ENCODE data around the gene ZMYND8.
A peak's percentile ranks its signal among the peaks of the same experiment; 100 is the strongest.
"Not testable (repeated sequence)": the region's sequence is repeated elsewhere in the genome, so short reads cannot be mapped to it uniquely, and the experiment has no call there.

Gene ZMYND8

GRCh38 chr20:47289096-47289495 is 67.4 kb downstream of the ZMYND8 start:
- no peak for TF ChIP-seq CTCF (IDR thresholded peaks at IDR 0.05)
- no peak overlapping the region for H3K4me3 ChIP-seq
- H3K36me3 ChIP-seq = peaks cover 25 to 78% (median 58%) of the 10 kb centered on the region in 3 donors
- intact Hi-C loops (cut with DNase I; ENCODE audit: low total_unique reads) = no loop called here
- no peaks in the 10 kb centered on the region for H3K9me3 ChIP-seq
- H3K27ac ChIP-seq = no peak overlapping the region
- no peak for DNase-seq
- H3K27me3 ChIP-seq = no peaks in the 10 kb centered on the region
- H3K4me1 ChIP-seq = no peaks in the 10 kb centered on the region

- intact Hi-C loops (cut with DNase I; ENCODE audit: low total_unique reads); DNase-seq; H3K9me3 ChIP-seq; H3K4me3 ChIP-seq; H3K27me3 ChIP-seq; H3K4me1 ChIP-seq; H3K27ac ChIP-seq: not testable (repeated sequence)
- peaks cover 30 to 84% (median 57%) of the 10 kb centered on the region in 3 donors for H3K36me3 ChIP-seq
Observed at GRCh38 chr20:47288530-47288929, 68.0 kb downstream of the ZMYND8 start.

GRCh38 chr20:47287609-47288144 is 68.8 kb downstream of the ZMYND8 start:
- intact Hi-C loops (cut with DNase I; ENCODE audit: low total_unique reads) = no loop called here
- Histone ChIP-seq H3K4me1 (no peaks in the 10 kb centered on the region), H3K36me3 (peaks cover 37 to 85% (median 56%) of the 10 kb centered on the region in 3 donors), H3K27ac (no peak overlapping the region), H3K27me3 (no peaks in the 10 kb centered on the region), H3K4me3 (no peak overlapping the region), H3K9me3 (no peaks in the 10 kb centered on the region)
- no peak for TF ChIP-seq CTCF (IDR thresholded peaks at IDR 0.05)
- no peak for DNase-seq

GRCh38 chr20:47286681-47287080 is 69.8 kb downstream of the ZMYND8 start:
- no peaks in the 10 kb centered on the region for H3K27me3 ChIP-seq
- intact Hi-C loops (cut with DNase I; ENCODE audit: low total_unique reads) = no loop called here
- H3K9me3 ChIP-seq = no peaks in the 10 kb centered on the region
- no peak for DNase-seq
- no peak for TF ChIP-seq CTCF (IDR thresholded peaks at IDR 0.05)
- peaks cover 43 to 88% (median 57%) of the 10 kb centered on the region in 3 donors for H3K36me3 ChIP-seq
- no peaks in the 10 kb centered on the region for H3K4me1 ChIP-seq
- no peak overlapping the region for H3K27ac ChIP-seq
- H3K4me3 ChIP-seq = no peak overlapping the region

- Histone ChIP-seq H3K27ac (no peak overlapping the region), H3K36me3 (peaks cover 31 to 95% (median 63%) of the 10 kb centered on the region in 3 donors), H3K4me1 (no peaks in the 10 kb centered on the region), H3K4me3 (no peak overlapping the region), H3K27me3 (no peaks in the 10 kb centered on the region), H3K9me3 (no peaks in the 10 kb centered on the region)
- no peak for TF ChIP-seq CTCF (IDR thresholded peaks at IDR 0.05)
- intact Hi-C loops (cut with DNase I; ENCODE audit: low total_unique reads) = no loop called here
- no peak for DNase-seq
Observed at GRCh38 chr20:47285189-47285588, 71.3 kb downstream of the ZMYND8 start.

- H3K4me3 ChIP-seq = no peak overlapping the region
- no peaks in the 10 kb centered on the region for H3K27me3 ChIP-seq
- H3K9me3 ChIP-seq = no peaks in the 10 kb centered on the region
- intact Hi-C loops (cut with DNase I; ENCODE audit: low total_unique reads) = no loop called here
- no peak for TF ChIP-seq CTCF (IDR thresholded peaks at IDR 0.05)
- no peak overlapping the region for H3K27ac ChIP-seq
- H3K4me1 ChIP-seq = peaks cover 0 to under 1% (median 0%) of the 10 kb centered on the region in 4 donors
- peaks cover 31 to 94% (median 62%) of the 10 kb centered on the region in 3 donors for H3K36me3 ChIP-seq
- peak in 1 of 2 donors; percentile 23 for DNase-seq
Observed at GRCh38 chr20:47284373-47284772, 72.1 kb downstream of the ZMYND8 start.
